Common myeloid progenitor, CD34-positive (primary cell): Measurements from ENCODE around the gene MAN2B1.
"Not testable (repeated sequence)": the region's sequence is repeated elsewhere in the genome, so short reads cannot be mapped to it uniquely, and the experiment has no call there.

Experiments used
- CTCF ChIA-PET: fragments of 350-600 bp; sonication (Branson Sonifier 250); formaldehyde crosslinking; loops from one replicate; lab custom pipeline; 2021; ENCODE audit warnings: antibody characterized with exemption; lab: Charles Lee
- POLR2A ChIA-PET: fragments of 350-600 bp; sonication (Branson Sonifier 250); formaldehyde crosslinking; loops from one replicate; lab custom pipeline; 2021; ENCODE audit warnings: antibody characterized with exemption; lab: Charles Lee
- DNase-seq, 3 donors: peaks; one replicate each; pipeline versions ENCODE4 v3.0.0 to v3.0.0-alpha.2; 2013
- H3K27ac ChIP-seq, 2 experiments: 1 replicate in 1 of 2; 2 replicates in 1 of 2; pipeline ENCODE4 v1.7.0; 2013; ENCODE audit warnings: inconsistent platforms in 2 of 2, low read length in 2 of 2, mild to moderate bottlenecking in 2 of 2, low read depth in 1 of 2, moderate library complexity in 1 of 2; ENCODE audit not compliant: severe bottlenecking in 2 of 2, insufficient read depth in 1 of 2, poor library complexity in 1 of 2
- H3K27me3 ChIP-seq, 5 experiments: replicated peaks in 2 of 5; 1 replicate in 3 of 5; 2 replicates in 2 of 5; pipeline versions ENCODE4 v1.6.1 to v1.7.0; 2013; ENCODE audit warnings: low read length in 4 of 5, mild to moderate bottlenecking in 2 of 5, moderate library complexity in 2 of 5, inconsistent platforms in 1 of 5; ENCODE audit not compliant: insufficient read depth in 5 of 5, control insufficient read depth in 4 of 5
- H3K36me3 ChIP-seq, 4 experiments: 1 replicate in 2 of 4; 2 replicates in 2 of 4; pipeline versions ENCODE4 v1.6.1 to v1.7.0; 2013; ENCODE audit warnings: low read length in 3 of 4, control low read depth in 1 of 4, mild to moderate bottlenecking in 1 of 4; ENCODE audit not compliant: control insufficient read depth in 4 of 4, insufficient read depth in 4 of 4
- H3K4me1 ChIP-seq, 4 experiments: 1 replicate in 3 of 4; 2 replicates in 1 of 4; pipeline versions ENCODE4 v1.6.1 to v1.7.1; 2013; ENCODE audit warnings: low read length in 3 of 4, mild to moderate bottlenecking in 3 of 4, control low read depth in 1 of 4, inconsistent platforms in 1 of 4, moderate library complexity in 1 of 4; ENCODE audit not compliant: control insufficient read depth in 4 of 4, insufficient read depth in 4 of 4; ENCODE audit errors: control extremely low read depth in 1 of 4
- H3K4me3 ChIP-seq, 7 experiments: 1 replicate in 4 of 7; 2 replicates in 3 of 7; pipeline versions ENCODE4 v1.5.1 to v1.7.0; 2013; ENCODE audit warnings: mild to moderate bottlenecking in 7 of 7, low read length in 6 of 7, moderate library complexity in 6 of 7, inconsistent platforms in 2 of 7, low read depth in 2 of 7, control low read depth in 1 of 7; ENCODE audit not compliant: insufficient read depth in 4 of 7, control insufficient read depth in 1 of 7; ENCODE audit errors: extremely low read depth in 1 of 7
- H3K9me3 ChIP-seq, 5 experiments: 1 replicate in 4 of 5; 2 replicates in 1 of 5; pipeline versions ENCODE4 v1.6.1 to v1.7.1; 2013; ENCODE audit warnings: low read length in 4 of 5, mild to moderate bottlenecking in 2 of 5, inconsistent platforms in 1 of 5, low read depth in 1 of 5, moderate library complexity in 1 of 5; ENCODE audit not compliant: control insufficient read depth in 4 of 5, insufficient read depth in 2 of 5; ENCODE audit errors: control extremely low read depth in 1 of 5
- WGBS: methylation state at CpG from one replicate; pipeline ENCODE4 v1.1.5; 2013; ENCODE audit not compliant: insufficient coverage; 5-methylcytosine and 5-hydroxymethylcytosine counted together

The MAN2B1 gene

DNA sequence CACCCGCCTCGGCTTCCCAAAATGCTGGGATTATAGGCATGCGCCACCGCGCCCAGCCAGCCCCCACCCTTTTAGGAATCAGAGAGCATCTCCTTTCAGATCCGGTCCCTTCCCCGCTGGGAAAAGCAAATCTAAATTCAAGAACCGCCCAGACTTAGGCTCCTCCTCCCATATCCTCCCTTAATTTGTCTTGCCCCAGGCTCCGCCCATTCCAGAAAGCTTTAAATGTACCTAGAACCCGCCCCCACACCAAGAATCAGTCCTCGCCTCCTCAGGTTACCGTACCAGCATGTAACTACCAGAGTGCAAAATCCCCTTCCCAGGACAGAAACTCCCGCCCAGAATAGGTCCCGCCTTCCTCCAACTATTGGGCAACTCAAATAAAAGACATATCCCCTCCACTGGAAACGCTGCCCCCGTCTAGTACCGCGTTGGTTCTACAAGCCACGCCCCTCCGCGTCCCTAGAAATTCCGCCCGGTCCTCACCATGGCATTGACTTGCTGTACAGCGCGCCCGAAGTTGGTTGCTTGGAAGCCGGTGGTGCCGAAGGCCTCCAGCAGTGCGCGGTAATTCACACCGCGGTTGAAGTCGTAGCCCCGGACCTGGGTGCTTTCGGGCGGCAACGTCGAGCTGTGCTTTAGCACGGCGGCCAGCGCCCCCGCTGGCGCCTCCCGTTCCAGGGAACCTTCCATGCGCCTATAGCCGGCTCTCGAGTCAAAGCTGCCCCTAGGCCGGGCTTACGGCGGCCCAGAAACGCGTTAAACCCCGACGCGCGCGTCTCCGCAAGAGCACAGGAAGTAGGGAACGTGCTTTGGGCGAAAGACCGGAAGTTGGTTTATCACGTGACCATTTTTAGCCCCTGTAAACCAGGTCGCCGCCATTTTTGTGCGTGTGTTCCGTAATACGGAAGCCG is 14.8 kb upstream of the MAN2B1 start, which contains the start of gene DHPS:
DHPS (minus strand) TSS at position 807 of the 914 bp plus-strand sequence; CDS start at position 693, 114 bp downstream.
- Histone ChIP-seq H3K36me3 (peaks cover 3 to 32% (median 30%) of the 10 kb centered on the region in 4 experiments), H3K4me3 (peak within 1 kb of the TSS; percentile 56 to 94 (median 87)), H3K4me1 (peaks cover 0 to 16% (median 11%) of the 10 kb centered on the region in 4 experiments), H3K9me3 (no peaks in the 10 kb centered on the region), H3K27me3 (no peaks in the 10 kb centered on the region), H3K27ac (peak within 1 kb of the TSS; percentile 81 to 94)
- peak; percentile 99 to 100 (median 100) for DNase-seq
- CTCF ChIA-PET = interaction anchor here (0.6 to 1.7 kb wide), 5 partner anchors 9 to 39 kb away, joined by 3 to 5 read pairs (median 3); partner anchors contain the start of gene FBXW9
- WGBS = under 1% methylated on average over 64 of the region's 68 CpGs
- POLR2A ChIA-PET = interaction anchor here (0.6 to 1.5 kb wide), 5 partner anchors 13 to 166 kb away, joined by 3 to 10 read pairs (median 3); partner anchors contain the start of gene FBXW9

DNA sequence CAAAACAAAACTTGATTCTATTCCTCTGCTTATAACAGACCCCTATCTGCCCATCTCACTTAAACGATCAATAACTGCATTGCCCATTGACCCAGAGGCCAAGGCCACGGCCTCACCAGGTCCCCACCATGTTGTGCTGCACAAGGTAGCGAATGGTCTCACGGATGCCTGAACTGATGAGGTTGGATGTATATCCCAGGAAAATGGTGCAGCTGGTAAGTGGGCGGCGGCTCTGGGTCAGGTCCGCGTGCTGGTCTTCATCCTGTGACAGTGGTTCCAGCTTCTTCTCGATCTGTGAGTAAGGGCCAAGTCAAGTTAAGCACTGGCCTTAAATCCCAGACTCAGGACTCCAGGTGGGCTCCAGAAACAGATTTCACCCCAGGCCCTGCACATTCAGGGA is 13.5 kb upstream of the MAN2B1 start:
- peak overlapping the region in 1 of 7 experiments; percentile 16 for H3K4me3 ChIP-seq
- H3K9me3 ChIP-seq = no peaks in the 10 kb centered on the region
- CTCF ChIA-PET = interaction anchor here (0.9 to 1.8 kb wide), 3 partner anchors 9 to 10 kb away, joined by 3 to 4 read pairs (median 4); no protein-coding TSS in a partner anchor
- POLR2A ChIA-PET = no interaction called here
- WGBS = 98% methylated on average over 9 of the region's 9 CpGs
- peaks cover 0 to 16% (median 11%) of the 10 kb centered on the region in 4 experiments for H3K4me1 ChIP-seq
- no peaks in the 10 kb centered on the region for H3K27me3 ChIP-seq
- peaks cover 8 to 45% (median 40%) of the 10 kb centered on the region in 4 experiments for H3K36me3 ChIP-seq
- H3K27ac ChIP-seq = no peak overlapping the region
- DNase-seq = no peak

DNA sequence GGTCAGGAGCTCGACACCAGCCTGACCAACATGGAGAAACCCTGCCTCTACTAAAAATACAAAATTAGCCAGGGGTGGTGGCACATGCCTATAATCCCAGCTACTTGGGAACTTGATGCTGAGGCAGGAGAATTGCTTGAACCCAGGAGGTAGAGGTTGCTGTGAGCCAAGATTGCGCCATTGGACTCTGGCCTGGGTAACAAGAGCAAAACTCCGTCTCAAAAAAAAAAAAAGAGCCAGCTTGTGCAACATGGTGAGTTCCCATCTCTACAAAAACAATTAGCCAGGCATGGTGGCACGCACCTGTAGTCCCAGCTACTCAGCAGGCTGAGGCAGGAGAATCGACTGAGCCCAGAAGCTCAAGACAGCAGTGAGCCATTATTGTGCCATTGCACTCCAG is 11.5 kb upstream of the MAN2B1 start:
- ChIA-PET CTCF (interaction anchor here (0.7 to 3.6 kb wide), 9 partner anchors 15 to 169 kb away, joined by 3 to 27 read pairs (median 4); partner anchors contain the start of gene FBXW9), POLR2A (interaction anchor here (0.6 kb wide), 1 partner anchor 1259 kb away, joined by 4 read pairs; no protein-coding TSS in a partner anchor)
- not testable (repeated sequence) for H3K27me3 ChIP-seq, H3K27ac ChIP-seq, H3K4me3 ChIP-seq, H3K9me3 ChIP-seq, DNase-seq
- 100% methylated on average over 4 of the region's 5 CpGs for WGBS
- peaks cover 0 to 16% (median 11%) of the 10 kb centered on the region in 4 experiments for H3K4me1 ChIP-seq
- H3K36me3 ChIP-seq = peaks cover 8 to 62% (median 50%) of the 10 kb centered on the region in 4 experiments

DNA sequence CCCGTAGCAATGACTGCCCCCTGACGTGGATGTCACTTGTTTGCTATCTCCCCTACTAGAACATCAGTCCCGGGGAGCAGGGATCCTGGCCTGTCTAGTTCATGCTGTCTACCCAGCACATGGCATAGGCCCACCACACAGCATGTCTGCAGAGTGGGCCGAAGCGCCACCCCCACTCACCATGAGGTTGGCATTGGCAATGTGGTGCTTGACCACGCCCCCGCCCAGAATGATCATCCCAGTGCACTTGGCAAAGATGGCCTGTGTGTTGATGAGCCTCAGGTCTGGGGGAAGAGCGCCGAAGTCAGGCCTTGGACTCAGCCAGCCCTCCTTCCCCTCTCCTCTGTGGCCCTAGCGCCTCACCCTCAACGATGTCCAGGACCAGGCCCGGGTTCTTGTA is 10.4 kb upstream of the MAN2B1 start:
- H3K27me3 ChIP-seq = no peaks in the 10 kb centered on the region
- 95% methylated on average over 10 of the region's 12 CpGs for WGBS
- H3K4me3 ChIP-seq = no peak overlapping the region
- CTCF ChIA-PET = interaction anchor here (0.6 to 3.6 kb wide), 15 partner anchors 10 to 216 kb away, joined by 3 to 27 read pairs (median 4); partner anchors contain the start of genes FBXW9, MAN2B1 and WDR83
- peaks cover 0 to 13% (median 11%) of the 10 kb centered on the region in 4 experiments for H3K4me1 ChIP-seq
- peaks cover 8 to 68% (median 58%) of the 10 kb centered on the region in 4 experiments for H3K36me3 ChIP-seq
- H3K27ac ChIP-seq = no peak overlapping the region
- no peak for DNase-seq
- H3K9me3 ChIP-seq = no peaks in the 10 kb centered on the region
- POLR2A ChIA-PET = no interaction called here

DNA sequence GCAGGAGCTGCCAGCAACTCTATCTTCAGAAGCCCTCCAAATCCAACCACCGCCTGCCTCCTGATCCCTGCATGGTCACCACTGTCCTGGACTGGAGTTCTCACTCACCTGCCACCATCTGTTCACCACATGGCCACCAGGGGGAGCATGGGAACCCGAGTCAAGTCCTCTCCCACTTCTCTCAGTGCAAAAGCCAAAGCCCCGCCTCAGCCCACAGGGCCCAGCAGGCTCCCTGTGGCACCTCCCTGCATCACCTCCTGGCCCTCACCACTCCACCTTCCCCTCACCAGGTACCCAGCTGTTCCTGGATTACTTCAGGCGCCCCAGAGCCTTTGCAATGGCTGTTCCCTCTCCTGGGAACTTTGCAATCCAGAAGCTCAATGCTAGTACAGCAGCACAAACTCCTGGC is 9.8 kb upstream of the MAN2B1 start:
- WGBS = 34% methylated on average over 4 of the region's 4 CpGs
- Histone ChIP-seq H3K9me3 (no peaks in the 10 kb centered on the region), H3K27me3 (no peaks in the 10 kb centered on the region), H3K4me1 (peaks cover 0 to 11% (median 10%) of the 10 kb centered on the region in 4 experiments), H3K27ac (no peak overlapping the region), H3K36me3 (peaks cover 8 to 68% (median 59%) of the 10 kb centered on the region in 4 experiments), H3K4me3 (no peak overlapping the region)
- DNase-seq = peak; percentile 80 to 88 (median 82)
- ChIA-PET CTCF (interaction anchor here (0.6 to 3.6 kb wide), 14 partner anchors 10 to 215 kb away, joined by 3 to 27 read pairs (median 4); partner anchors contain the start of genes FBXW9, MAN2B1 and WDR83), POLR2A (no interaction called here)

DNA sequence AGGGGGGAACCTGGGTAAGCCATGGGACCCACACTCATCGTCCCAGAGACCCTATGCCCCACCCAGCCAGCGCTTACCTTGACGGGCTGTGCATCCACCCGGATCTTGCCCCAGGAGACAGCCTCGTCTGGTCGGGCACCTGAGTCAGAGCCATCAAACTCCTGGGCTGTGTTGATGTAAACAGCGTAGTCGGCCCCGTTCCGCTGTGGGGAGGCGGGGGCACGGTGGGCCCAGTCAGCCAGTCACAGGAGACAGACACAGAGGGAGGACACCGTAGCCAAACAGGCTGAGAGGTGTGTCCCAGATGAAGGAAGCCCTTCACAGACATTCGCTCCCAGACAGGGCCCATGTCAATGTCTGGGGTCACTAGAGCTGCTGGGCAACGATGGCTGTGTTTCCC is 9.4 kb upstream of the MAN2B1 start:
- Histone ChIP-seq H3K4me1 (peaks cover 0 to 9% (median 6%) of the 10 kb centered on the region in 4 experiments), H3K9me3 (no peaks in the 10 kb centered on the region), H3K27me3 (no peaks in the 10 kb centered on the region), H3K27ac (no peak overlapping the region), H3K36me3 (peaks cover 8 to 68% (median 59%) of the 10 kb centered on the region in 4 experiments), H3K4me3 (no peak overlapping the region)
- no peak for DNase-seq
- over 99% methylated on average over 15 of the region's 15 CpGs for WGBS
- ChIA-PET POLR2A (no interaction called here), CTCF (interaction anchor here (1.1 to 3.6 kb wide), 7 partner anchors 9 to 172 kb away, joined by 3 to 27 read pairs (median 4); partner anchors contain the start of genes FBXW9, MAN2B1 and WDR83)
